Measurements from ENCODE around the gene MYO1D.
A peak's percentile ranks its signal among the peaks of the same experiment; 100 is the strongest.

The MYO1D gene

DNA sequence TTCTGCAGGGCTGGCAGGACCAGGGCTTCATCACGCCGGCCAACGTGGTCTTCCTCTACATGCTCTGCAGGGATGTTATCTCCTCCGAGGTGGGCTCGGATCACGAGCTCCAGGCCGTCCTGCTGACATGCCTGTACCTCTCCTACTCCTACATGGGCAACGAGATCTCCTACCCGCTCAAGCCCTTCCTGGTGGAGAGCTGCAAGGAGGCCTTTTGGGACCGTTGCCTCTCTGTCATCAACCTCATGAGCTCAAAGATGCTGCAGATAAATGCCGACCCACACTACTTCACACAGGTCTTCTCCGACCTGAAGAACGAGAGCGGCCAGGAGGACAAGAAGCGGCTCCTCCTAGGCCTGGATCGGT is 388.8 kb downstream of the MYO1D start:
- Mint-ChIP-seq H3K4me1 (ENCODE audit: low read depth) (peaks cover 60% of the 10 kb centered on the region), H3K27ac (peak overlapping the region; percentile 92), H3K9me3 (no peaks in the 10 kb centered on the region), H3K36me3 (ENCODE audit: low read depth) (peaks cover 35% of the 10 kb centered on the region), H3K27me3 (no peaks in the 10 kb centered on the region), H3K4me3 (peak overlapping the region; percentile 98)

DNA sequence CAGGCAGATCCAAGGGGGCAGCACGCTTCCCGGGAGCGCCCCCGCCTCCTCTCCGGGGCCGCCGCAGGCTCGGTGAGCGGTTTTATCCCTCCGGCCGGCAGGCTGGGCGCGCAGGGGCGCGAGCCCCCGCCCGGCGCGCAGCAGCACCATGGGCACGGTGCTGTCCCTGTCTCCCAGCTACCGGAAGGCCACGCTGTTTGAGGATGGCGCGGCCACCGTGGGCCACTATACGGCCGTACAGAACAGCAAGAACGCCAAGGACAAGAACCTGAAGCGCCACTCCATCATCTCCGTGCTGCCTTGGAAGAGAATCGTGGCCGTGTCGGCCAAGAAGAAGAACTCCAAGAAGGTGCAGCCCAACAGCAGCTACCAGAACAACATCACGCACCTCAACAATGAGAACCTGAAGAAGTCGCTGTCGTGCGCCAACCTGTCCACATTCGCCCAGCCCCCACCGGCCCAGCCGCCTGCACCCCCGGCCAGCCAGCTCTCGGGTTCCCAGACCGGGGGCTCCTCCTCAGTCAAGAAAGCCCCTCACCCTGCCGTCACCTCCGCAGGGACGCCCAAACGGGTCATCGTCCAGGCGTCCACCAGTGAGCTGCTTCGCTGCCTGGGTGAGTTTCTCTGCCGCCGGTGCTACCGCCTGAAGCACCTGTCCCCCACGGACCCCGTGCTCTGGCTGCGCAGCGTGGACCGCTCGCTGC is 389.3 kb downstream of the MYO1D start:
- Mint-ChIP-seq H3K36me3 (ENCODE audit: low read depth) (peaks cover 37% of the 10 kb centered on the region), H3K4me1 (ENCODE audit: low read depth) (peaks cover 54% of the 10 kb centered on the region), H3K27me3 (no peaks in the 10 kb centered on the region), H3K4me3 (peak overlapping the region; percentile 98), H3K27ac (peak overlapping the region; percentile 92), H3K9me3 (no peaks in the 10 kb centered on the region)

DNA sequence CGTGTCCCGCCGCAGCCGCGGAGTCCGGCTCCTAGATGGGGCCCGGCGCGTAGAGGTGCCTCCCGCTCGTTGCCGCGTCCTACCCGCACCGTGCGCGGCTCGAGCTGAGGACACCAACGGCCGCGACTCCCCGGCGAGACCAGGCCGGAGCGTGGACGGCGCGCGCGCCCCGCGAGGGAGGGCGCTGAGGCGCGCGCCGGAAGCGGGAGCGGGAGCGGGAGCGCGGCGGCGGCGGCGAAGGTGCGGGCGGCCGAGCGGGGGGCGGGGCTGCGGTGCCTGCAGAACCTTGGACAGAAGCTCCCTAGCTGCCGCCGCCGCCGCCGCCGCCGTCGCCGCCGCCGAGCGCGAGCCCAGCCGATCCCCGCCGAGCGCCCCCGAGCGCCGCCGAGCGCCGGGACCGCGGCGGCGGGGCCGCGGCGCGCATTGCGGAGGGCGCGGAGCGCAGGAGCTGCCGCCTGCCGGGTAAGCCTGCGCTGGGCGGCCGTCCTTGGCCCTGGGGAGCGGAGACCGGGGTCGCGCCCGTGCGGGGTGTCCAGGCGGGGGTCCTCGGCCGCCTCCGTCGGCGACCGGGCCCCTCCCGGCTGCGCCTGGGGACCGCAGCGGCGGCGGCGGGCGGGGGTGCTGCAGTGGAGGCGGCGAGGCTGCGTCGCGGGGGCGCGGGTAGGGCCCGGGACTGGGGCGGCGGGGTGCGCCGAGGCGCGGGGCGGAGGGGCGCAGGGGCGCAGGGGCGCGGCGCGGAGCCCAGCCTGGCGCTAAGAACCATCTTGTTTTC is 390.0 kb downstream of the MYO1D start, which contains the start of gene CDK5R1:
Gene CDK5R1 (plus strand): TSS at position 293 of the 772 bp plus-strand sequence. CDS start 628 bp downstream, outside the sequence.
- Mint-ChIP-seq H3K9me3 (no peaks in the 10 kb centered on the region), H3K4me3 (peak within 1 kb of the TSS; percentile 98), H3K4me1 (ENCODE audit: low read depth) (peaks cover 47% of the 10 kb centered on the region), H3K27me3 (no peaks in the 10 kb centered on the region), H3K27ac (peak within 1 kb of the TSS; percentile 92), H3K36me3 (ENCODE audit: low read depth) (peaks cover 44% of the 10 kb centered on the region)

DNA sequence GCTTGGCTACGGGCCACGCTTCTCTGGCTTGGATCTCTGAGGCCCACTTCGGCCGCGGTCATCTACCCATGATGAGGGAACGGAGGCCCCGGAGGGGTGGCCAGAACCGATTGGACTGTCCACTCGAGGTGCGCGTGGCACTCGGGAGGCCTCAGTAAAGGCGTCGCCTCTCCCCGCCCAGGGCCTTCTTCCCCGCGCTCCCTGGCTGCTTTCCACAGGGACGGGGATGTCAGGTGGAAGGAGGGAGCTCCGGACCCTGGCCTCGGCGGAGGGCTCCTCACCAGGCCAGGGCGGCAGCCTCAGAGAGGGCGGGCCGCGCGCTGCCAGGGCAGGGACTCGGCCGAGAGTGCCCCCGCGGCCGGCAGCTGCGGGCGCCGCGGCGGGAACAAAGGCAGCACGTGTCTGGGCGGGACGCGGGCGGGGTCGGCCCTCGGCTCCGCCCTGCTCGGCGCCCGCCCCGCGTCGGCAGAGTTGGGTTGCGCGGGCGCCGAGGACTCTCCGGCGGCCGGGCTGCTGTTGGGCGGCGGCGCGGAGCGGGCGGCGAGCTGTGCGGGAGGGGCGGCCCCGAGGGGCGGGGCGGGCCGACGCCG is 390.7 kb downstream of the MYO1D start:
- Mint-ChIP-seq H3K36me3 (ENCODE audit: low read depth) (peaks cover 50% of the 10 kb centered on the region), H3K27me3 (no peaks in the 10 kb centered on the region), H3K9me3 (no peaks in the 10 kb centered on the region), H3K27ac (peak overlapping the region; percentile 61), H3K4me1 (ENCODE audit: low read depth) (peaks cover 40% of the 10 kb centered on the region), H3K4me3 (peak overlapping the region; percentile 69)

DNA sequence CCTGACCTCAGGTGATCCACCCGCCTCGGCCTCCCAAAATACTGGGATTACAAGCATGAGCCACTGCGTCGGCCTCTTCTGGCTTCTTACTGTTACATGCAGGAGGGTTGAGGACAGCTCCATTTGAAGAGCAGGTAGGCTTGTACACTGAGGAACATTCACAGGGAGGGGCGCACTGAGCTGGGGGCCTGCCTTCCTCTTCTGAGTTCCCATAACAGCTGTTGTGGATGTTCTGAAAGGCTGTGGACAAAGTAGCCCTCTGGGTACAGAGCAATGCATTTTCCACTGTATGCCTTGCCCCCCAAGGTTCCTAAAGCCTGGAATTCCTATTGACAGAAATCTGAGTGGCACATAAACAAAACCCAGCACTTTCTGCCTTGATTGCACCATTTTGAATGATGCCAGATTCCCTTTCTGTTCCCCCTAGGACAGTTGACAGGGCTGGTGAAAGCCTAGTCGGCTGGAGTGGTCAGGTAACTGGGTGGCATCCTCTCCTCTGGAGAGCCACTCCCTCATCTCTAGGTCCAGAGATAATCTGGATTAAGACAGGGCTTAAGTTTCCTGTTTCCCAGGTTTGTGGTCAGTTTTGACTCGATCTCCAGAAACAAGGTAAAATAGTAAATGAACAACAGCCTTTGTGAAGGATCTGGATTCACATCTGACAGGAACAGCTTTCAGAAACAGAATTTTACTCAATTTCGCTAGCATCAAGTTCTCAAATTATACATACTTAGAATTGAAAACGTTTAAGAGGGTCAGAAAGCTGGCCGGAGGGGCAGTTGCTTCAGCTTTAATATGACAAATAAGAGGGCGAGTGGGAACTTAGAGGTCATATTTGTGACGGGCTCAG is 391.4 kb downstream of the MYO1D start:
- Mint-ChIP-seq H3K27me3 (no peaks in the 10 kb centered on the region), H3K27ac (peak overlapping the region; percentile 61), H3K4me1 (ENCODE audit: low read depth) (peaks cover 33% of the 10 kb centered on the region), H3K36me3 (ENCODE audit: low read depth) (peaks cover 52% of the 10 kb centered on the region), H3K4me3 (peak overlapping the region; percentile 69), H3K9me3 (no peaks in the 10 kb centered on the region)

DNA sequence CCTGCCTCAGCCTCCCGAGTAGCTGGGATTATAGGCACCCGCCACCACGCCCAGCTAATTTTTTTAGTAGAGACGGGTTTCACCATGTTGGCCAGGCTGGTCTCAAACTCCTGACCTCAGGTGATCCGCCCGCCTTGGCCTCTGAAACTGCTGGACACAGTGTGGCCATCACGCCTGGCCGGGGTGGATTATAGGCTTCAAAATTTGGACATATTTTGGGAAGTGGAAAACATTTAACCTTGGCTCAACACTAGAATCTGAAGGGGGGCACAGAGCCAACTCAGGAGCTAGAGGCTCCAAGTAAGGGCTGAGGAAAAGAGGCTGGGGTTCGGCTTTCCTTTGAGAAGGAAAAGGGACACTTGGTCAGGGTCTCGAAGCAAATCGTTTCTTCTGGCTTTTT is 392.3 kb downstream of the MYO1D start:
- Mint-ChIP-seq H3K4me3 (no peak overlapping the region), H3K36me3 (ENCODE audit: low read depth) (peaks cover 51% of the 10 kb centered on the region), H3K27ac (no peak overlapping the region), H3K9me3 (no peaks in the 10 kb centered on the region), H3K27me3 (no peaks in the 10 kb centered on the region), H3K4me1 (ENCODE audit: low read depth) (peaks cover 26% of the 10 kb centered on the region)

DNA sequence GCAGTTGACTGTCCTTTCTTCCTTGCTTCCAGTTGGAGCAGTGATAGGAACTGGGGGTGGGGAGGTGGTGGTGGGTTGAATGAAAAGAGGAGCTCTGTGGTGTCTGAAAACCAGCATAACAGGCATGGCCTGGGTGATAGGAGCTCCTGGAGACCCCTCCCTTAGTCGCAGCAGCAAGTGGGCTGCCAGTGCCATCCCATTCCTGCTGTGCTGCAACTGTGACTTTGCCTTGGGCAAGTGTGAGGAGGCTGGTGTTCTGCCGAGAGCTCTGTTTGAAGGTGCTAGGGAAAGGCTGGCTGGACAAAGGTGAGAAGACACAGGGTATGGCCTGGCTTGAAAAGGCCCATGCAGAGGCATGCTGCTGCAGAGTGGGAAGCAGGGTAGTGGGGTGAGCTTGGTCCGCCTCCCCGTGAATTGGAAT is 392.9 kb downstream of the MYO1D start:
- Mint-ChIP-seq H3K9me3 (no peaks in the 10 kb centered on the region), H3K27ac (no peak overlapping the region), H3K4me1 (ENCODE audit: low read depth) (peaks cover 20% of the 10 kb centered on the region), H3K36me3 (ENCODE audit: low read depth) (peaks cover 50% of the 10 kb centered on the region), H3K4me3 (no peak overlapping the region), H3K27me3 (no peaks in the 10 kb centered on the region)

DNA sequence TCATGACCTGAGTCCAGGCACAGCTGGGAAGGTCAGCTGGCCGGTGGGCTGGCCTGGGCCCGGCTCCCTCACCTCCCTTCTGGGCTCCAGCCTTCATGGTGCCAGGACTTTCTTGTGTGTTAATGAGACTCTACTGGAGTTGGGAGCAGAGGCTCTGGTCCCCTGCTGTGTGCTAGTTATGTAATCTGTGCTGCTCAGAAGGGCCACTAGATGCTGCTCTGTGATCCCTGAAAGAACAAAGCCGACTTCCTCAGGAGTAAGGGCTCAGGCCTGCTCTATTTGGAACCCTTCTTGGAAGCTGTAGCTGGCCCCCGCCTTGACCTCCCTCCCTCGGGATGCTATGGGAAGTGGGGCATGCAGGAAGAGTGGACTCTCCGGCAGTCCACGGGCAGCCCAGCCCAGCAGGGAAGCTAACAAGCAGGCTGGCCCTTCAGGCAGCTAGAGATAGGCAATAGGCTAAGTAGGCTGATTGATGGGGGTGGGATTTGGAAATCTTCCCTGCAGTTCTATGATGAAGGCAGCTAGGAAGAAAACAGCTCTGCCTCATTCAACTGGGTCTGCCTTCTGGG is 393.4 kb downstream of the MYO1D start:
- Mint-ChIP-seq H3K4me1 (ENCODE audit: low read depth) (peaks cover 15% of the 10 kb centered on the region), H3K27ac (no peak overlapping the region), H3K4me3 (no peak overlapping the region), H3K27me3 (no peaks in the 10 kb centered on the region), H3K36me3 (ENCODE audit: low read depth) (peaks cover 50% of the 10 kb centered on the region), H3K9me3 (no peaks in the 10 kb centered on the region)

DNA sequence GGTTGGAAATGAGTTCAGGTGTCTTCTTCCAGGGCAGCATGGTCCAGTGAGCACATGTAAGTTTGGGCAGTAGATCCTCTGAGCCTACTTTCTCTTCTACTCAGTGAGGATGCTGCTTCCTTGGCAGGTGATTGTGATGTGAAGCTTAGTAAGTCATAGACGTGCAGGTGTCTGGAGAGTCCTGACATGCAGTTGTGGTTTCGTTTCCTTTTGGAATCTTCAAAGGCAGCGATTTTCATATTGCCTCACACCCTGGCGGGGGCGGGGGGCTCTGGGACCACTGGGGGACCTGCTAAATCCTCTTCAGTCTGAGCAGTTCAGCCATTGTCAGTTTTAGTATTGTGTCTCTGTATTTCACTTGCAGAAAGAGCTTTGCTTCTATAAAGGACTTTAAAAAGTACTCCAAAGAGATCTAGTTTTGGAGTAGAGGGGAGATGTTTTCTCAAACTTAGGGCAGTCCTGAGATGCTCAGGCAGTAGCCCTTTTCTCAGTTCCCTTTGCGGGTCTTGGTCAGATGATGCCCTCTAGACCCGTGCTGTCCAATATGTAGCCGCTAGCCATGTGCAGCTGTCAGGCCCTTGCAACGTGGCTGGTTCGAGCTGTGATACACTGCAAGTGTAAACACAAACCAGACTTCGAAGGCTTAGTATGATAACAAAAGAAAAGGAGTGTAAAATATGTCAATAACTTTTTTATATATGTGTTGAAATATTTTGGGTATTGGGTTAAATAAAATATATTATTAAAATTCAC is 394.2 kb downstream of the MYO1D start:
- peaks cover 50% of the 10 kb centered on the region for H3K36me3 Mint-ChIP-seq (ENCODE audit: low read depth)
- H3K4me3 Mint-ChIP-seq: no peak overlapping the region
- peak overlapping the region; percentile 76 for H3K27ac Mint-ChIP-seq
- H3K27me3 Mint-ChIP-seq: no peaks in the 10 kb centered on the region
- peaks cover 7% of the 10 kb centered on the region for H3K4me1 Mint-ChIP-seq (ENCODE audit: low read depth)
- H3K9me3 Mint-ChIP-seq: no peaks in the 10 kb centered on the region

DNA sequence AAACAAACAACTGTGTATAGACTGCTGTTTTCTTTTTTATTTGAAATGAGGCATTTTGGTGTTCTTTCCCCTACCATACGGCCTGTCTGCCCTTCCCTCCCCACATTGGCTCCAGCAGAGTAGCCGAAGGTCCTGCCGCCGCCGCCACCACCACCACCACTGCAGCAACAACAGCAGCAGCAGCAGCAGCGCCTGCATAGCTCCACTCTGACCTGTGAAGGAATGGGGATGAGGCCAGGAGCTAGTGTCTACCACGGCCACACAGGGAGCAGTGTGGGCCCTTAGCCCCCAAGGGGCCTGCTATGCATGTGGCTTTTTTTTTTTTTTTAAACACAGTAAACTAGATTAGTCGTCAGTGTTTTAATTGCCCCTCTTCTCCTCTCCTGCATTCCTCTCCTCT is 395.7 kb downstream of the MYO1D start:
- Mint-ChIP-seq H3K36me3 (ENCODE audit: low read depth) (peaks cover 62% of the 10 kb centered on the region), H3K4me3 (no peak overlapping the region)

DNA sequence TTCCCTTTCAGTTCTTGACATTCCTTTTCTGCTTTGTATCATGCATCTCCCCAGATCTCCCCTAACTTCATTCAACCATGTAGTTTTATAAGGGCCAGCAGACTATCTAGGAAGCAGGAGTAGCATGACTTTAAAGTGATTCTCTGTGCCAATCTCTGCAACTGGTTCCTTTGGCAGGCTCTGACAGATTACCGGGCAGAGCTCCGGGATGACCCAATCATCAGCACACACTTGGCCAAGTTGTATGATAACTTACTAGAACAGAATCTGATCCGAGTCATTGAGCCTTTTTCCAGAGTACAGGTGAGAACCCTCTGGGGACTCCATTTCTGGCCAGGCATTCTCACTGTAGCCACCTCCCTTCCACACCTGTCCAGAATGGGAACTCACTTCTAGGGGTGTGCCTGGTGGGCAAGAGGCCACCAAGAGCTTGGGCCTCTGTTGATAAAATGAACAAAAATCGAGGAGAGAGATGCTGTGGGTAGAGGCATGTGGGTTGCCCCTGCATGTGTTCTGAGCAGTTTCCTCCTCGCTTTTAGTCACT is 397.8 kb downstream of the MYO1D start:
- Mint-ChIP-seq H3K36me3 (ENCODE audit: low read depth) (peaks cover 77% of the 10 kb centered on the region), H3K27ac (no peak overlapping the region), H3K27me3 (no peaks in the 10 kb centered on the region), H3K4me1 (ENCODE audit: low read depth) (no peaks in the 10 kb centered on the region), H3K4me3 (no peak overlapping the region), H3K9me3 (no peaks in the 10 kb centered on the region)

More for the DNA sequence above, 395.7 kb downstream of the MYO1D start:
- H3K27ac Mint-ChIP-seq: peak overlapping the region; percentile 66
- no peaks in the 10 kb centered on the region for H3K27me3 Mint-ChIP-seq
- H3K4me1 Mint-ChIP-seq (ENCODE audit: low read depth): peaks cover 4% of the 10 kb centered on the region
- H3K9me3 Mint-ChIP-seq: no peaks in the 10 kb centered on the region

DNA sequence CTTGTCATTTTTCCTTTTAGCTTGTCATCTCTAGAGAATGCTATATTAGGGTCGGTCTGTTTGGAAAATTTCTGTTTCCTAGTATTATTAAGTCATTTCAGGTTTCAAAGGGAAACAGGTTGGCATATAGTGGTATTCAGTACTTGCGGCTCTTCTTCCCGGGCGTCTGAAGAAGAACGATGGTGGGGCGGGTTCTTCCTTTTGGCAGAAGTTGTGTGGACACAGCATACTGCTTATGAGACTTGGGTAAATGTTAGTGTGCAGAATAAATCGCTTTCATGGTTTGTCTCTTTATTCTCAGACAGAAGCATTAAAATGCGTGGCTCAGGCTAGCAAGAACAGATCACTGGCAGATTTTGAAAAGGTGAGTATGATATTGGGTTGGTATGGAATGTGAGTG is 399.7 kb downstream of the MYO1D start:
- Mint-ChIP-seq H3K36me3 (ENCODE audit: low read depth) (peaks cover 79% of the 10 kb centered on the region), H3K4me3 (no peak overlapping the region), H3K27me3 (no peaks in the 10 kb centered on the region), H3K27ac (no peak overlapping the region), H3K4me1 (ENCODE audit: low read depth) (no peaks in the 10 kb centered on the region), H3K9me3 (no peaks in the 10 kb centered on the region)

DNA sequence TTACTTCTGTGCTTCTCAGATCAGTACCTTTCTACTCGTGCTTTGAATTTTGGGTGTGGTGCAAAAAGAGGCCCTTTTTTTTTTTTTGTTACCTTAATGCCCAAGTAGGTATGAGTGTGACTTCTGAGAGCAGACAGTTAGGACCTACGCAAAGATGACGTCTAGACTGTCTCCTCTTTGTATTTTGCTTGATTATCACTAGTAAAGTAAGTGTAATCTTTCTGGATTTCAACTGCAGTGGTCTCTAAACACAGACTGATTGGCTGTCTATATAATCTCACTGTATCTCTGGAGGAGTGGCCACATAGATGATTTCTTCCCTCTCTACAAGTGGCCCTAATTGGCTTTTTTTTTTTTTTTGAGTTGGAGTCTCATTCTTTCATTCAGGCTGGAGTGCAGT is 401.7 kb downstream of the MYO1D start:
- Mint-ChIP-seq H3K27me3 (no peaks in the 10 kb centered on the region), H3K4me1 (ENCODE audit: low read depth) (no peaks in the 10 kb centered on the region), H3K36me3 (ENCODE audit: low read depth) (peaks cover 80% of the 10 kb centered on the region), H3K27ac (no peak overlapping the region), H3K9me3 (no peaks in the 10 kb centered on the region), H3K4me3 (no peak overlapping the region)
